HG02678 (cell line): ENCODE results near the gene SCN4B.

Experiments
- ATAC-seq: cut with Tn5 transposase; IDR thresholded peaks from one replicate; pipeline ENCODE4 v1.9.1; 2021; ENCODE audit warnings: mild to moderate bottlenecking, moderate library complexity; ENCODE audit not compliant: unreplicated experiment

SCN4B gene

DNA sequence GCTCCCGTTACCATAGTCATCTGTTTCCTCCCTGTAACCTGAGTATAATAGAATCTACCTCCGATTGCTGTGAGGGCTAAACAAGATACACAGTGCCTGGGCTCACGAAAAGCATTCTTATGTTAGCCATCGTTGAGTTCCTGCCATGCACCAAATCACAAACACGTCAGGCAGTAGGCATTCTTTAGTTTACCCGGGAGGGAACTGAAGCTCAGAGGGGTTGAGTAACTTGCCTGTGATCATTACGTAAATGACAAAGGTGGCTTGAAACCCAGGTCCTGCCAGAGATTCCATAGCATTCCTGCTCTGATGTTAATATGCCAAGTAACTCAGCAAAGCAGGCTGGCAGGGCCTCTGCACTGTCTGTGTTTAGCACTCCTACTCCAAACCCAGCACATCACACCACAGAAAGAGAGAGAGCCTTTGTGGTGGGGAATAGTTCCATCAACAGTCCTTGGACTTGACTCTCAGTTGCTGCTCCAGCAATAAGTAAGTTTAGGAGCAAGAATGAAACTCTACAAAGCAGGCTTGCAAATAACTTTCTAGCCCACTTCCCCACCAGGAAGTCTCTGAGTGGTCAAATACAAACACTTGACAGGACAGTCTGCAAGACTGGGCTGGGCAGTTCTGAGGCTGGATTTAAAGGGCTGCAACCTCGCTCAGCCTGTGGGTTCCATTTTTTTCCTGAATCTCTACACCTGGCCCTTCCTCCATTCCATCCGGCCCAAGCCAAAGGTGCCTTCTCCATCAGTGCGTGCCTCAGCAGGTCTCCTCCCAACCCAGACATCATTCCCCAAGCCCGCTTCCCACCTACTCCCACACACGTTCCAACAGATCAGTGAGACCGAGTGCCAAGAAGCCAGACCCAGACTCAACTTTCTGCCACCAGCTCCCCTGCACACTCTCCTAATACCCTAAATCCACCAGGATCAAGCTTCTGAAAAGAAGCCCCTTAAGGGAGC is 22.7 kb upstream of the SCN4B start:
- ATAC-seq: no peak

DNA sequence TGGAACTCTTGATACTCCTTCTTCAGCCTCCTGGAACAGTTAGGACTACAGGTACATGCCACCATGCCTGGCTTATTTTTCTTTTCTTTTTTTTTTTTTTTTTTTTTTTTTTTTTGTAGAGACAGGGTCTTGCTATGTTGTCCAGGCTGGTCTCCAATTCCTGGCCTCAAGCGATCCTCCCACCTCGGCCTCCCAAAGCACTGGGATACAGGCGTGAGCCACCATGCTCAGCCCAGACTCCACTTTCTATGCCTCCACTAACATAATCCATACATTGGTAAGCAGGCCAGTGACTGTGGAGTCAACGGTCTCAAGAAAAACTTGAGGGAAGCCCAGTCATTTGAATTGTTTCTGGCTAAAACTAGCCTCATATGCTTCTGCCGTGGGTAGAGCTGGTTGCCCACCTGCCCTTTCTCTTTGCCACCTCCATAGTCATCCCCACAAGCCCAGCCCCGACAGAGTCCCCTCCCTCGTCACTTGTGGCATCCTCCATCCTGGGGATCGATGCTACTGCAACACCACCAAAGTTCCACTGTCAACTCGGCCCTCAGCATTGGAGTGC is 21.5 kb upstream of the SCN4B start:
- no peak for ATAC-seq

DNA sequence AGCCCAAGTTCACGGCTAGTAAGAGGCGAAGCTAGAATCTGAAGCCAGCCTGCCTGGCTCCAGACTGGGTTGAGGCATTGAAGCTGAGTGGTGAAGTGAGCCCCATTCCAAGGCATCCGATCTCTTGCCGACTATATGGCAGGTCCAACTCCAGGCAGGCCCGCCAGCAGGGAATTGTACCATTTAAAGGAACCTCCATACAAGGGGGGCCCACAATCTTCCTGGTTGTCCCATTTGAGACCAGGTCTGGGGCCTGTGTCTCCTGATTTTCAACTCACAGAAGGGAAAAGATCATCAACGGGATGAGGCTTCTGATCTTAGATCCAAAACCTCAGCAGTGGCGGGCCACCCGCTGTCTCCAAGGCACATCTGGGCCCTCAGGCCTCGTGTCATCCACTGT is 19.7 kb upstream of the SCN4B start:
- no peak for ATAC-seq

DNA sequence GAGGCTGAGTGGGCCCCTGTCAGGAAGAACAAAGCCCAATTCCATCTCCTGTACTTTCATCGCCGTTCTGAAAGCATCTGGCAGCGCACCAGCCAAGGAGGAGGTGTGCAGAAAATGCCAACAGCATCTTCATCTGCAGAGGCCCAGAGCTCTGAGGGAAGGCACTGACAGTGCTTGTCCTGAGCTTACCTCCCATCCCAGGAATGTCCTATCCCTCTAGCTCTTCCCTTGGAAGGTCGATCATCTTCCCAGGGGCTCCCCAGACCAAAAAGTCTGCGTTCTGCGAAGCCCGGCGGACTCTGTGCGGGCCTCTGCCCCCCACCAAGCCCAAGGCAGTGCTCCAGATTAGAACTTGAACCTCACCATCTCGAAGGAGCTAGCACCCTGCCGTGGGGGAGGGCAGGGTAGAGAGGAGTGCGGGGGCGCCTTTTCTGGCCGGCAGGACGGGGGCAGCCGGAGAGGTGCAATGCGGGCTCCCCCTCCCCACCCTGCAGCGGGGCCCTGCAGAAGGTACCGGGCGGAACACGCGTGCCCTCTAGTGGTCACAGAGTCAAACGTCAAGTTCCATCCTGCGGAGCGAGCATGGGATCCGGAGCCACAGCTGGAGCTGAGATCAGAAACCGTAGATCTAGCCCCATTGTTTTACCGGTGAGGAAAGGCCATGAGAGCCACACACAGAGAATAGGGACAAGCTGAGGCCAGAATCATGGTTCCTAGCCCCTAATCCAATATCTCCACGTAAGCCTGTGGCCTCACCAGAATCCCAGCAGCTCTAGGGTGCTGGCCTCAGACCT is 18.8 kb upstream of the SCN4B start:
- no peak for ATAC-seq

DNA sequence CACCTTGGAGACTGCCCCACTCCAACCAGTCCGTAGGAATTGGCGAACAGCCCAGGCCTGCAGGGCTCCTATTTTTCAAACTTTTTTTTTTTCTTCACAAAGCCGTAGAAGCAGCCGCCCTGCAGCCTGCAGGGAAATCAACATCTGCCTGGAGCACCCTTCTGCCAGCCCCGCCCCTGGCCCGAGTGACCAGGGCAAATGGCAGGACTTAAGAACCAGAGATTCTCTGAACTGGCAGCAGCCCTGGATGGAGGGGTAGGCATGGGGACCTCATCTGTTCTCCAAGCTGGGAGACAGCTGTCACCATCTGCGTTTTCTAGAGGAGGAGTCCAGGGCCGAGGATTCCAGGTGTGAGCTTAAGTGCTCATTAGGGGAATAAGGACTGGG is 18.3 kb upstream of the SCN4B start:
- ATAC-seq: no peak

DNA sequence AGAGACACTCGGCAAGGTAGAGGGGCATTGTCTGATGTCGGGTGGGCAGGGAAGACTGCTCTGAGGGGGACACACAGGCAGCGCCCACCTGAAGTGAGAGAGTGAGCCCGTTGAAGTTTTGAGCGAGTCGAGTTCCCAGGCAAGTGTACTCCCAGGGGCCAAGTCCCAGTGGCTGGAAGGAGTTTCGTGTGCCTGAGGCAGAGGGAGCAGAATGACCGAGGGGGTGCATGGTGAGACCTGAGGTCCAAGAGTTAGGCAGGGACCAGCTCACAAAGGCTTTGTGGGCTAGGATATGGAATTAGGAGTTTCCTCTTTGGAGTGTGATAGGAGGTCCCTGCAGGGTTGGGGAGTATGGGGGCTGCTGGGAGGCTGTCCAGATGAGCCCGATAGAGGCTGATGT is 17.6 kb upstream of the SCN4B start:
- ATAC-seq: no peak

DNA sequence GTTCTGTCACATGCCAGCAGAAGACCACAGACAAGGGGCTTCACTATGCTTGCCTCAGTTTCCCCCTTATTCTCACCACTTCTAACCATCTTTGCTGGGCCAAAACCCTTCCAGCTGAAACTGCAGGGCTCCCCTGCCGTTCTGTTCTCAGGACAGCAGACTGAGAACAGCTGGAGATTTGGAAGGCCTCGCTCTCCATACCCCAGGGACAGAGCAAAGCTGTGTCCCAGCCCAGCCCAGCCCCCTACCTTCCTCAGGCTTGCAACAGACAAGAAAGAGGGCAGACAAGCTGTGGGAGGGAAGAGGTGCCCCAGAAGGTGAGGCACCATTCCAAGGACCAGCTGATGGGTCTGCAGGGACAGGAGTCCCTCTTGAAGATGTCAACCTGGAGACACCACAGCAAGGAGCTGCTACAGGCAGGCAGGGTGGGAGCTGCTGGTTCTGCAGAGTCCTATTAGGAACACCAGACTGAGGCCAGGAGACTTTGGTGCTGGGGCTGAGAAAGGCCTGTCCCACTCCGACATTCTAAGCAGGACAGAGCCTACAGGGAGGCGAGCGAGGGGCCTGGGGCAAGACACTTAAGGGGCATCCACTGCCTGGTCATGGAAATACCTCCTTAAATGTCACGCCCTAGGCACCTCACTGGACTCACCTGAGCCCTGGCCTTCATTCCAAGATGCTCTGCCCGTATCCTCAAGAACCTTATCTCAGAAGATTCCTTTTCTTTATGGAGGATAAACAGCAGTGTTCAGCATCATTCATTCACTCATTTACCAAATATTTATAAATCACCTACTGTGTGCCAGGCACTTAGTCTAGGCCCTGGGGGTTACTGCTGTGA is 16.9 kb upstream of the SCN4B start:
- no peak for ATAC-seq

DNA sequence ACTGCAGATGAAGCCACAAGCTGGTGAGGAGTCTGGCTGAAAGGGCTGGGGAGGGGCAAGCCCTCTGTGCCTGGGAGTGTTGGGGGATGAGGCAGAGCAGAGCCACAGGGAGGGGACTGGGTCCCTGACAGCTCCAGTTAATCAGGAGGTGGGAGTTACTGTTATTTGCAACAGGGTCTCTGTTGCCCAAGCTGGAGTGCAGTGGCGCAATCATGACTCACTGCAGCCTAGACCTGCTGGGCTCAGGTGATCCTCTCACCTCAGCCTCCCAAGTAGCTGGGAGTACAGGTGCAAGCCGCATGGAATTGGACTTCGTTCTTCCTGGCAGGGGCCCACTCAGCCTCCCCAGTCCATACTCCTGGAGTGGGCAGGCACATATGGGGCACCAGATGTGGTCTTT is 16.1 kb upstream of the SCN4B start:
- ATAC-seq: no peak

DNA sequence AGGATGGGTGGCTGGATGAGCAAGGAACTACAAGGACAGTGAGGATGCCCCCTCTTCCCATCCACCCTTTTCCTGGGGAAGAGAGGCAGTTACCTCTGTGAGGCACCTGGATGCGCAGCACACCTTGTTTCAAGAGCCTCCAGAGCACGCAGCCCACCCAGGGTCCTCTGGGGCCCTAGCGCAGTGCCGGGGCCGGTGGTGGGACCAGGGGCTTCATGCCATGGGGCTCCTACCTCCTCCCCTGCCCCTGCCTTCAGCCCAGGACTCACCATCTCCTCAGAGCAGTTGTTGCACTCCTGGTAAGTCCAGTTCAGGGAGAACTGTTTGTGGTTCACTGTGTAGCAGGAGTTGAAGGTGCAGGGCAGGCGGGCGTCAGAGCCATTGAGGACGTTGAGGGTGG is 15.7 kb upstream of the SCN4B start:
- ATAC-seq: no peak

DNA sequence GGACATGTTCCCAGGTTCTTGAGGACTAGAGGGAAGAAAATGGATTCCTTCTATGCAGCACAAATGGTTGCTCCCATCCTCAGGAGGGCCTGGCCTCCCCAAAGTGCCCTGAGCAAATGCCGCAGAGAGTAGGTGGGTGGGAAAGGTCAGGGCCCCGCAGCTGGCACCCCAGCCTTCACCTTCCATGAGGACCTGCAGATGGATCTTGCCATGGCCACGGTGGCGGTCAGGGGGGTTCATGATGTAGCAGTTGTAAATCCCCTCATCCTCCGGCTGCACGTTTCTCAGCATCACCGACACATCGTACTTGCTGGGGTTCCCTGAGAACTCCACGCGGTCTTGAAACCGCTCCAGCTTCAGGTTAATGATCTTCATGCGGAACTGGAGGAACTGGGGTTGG is 15.3 kb upstream of the SCN4B start:
- ATAC-seq: no peak

DNA sequence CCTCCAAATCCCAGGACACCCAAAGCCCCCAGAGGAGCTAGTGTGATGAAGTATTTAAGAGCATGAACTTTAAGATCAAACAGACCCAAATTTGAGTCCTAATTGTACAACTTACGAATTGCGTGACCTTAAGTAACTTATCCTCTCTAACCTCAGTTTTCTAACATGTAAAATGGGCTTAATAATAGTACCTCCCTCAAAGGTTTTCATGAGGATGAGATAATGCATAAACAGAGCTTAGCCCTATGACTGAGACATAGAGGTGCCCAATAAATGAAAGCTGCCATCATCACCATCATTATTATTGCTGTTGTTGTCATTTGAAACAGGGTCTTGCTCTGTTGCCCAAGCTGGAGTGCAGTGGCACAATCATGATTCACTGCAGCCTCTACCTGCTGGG is 14.6 kb upstream of the SCN4B start:
- ATAC-seq: no peak

DNA sequence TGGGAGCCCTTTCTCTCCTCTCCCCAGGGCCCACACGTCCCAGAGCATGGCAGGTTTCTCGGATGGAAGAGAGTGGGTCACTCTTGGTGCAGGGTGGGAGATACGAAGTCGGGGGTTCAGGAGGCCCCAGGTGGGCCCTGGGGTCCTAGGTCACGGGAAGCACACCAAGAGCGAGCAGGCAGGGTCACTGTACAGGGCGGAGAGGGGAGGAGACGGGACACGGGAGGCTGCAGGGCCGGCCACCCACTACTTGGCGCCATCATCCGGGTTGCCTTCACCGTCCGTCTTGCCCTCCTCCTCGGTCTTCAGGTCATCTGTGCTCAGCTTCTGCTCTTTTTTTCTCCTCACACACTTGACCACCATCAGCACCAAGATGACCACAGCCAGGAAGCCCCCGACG is 14.0 kb upstream of the SCN4B start:
- ATAC-seq: no peak

DNA sequence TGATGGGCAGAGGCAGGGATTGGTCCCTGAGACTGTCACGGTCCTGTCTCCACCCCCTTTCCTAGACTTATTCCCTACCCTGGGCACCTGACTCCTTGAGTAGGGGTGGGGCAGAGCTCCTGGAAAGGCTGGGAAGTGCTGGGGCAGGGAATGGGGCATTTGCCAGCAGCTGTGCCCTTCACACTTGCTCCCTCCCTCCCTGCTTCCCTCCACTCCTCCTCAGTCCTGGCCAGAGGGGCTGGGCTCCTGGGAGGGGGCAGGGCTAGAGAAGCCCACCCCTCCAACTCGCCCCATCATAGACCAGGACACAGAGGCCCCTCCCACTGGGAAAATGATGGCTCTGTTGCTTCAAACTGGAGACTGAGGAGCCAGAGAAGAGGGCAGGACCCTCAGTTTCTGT is 12.3 kb upstream of the SCN4B start:
- ATAC-seq: no peak

DNA sequence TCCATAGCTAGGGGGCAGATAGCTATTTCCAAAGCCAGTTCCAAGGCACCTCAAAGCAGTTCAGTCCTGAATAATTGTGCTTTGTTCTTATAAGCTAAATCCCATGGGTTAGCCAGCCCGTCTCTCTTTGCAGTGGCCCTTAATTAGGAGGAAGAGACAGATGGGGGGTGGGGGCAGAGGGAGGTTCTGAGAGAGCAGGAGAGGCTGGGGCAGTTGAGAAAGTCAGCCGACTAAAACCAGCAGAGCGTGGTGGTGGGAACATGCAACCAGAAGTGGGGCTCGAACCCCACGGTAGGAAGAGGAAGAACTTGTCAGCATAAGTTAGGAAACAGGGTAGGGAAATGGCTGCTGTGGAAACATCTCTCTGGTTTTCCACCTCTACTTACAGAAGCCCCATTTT is 10.9 kb upstream of the SCN4B start:
- no peak for ATAC-seq

DNA sequence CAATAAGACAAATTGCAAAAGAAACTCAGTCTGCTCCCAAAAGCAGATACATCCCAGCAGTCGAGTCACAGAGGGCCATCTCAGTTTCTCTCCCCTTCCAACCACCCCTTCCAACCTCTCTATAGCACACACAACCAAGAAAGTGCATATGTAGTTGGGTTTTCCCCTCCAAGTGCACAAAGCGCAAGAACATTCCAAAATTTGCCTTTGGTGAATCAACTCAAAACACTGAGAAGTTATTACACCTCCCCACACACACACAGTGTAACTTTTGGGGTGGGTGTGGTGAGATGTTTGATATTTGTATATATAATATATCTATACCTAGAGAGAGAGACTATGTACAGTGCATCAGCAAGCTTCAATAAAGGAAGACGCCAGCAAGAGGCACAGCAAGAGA is 10.2 kb upstream of the SCN4B start:
- no peak for ATAC-seq

DNA sequence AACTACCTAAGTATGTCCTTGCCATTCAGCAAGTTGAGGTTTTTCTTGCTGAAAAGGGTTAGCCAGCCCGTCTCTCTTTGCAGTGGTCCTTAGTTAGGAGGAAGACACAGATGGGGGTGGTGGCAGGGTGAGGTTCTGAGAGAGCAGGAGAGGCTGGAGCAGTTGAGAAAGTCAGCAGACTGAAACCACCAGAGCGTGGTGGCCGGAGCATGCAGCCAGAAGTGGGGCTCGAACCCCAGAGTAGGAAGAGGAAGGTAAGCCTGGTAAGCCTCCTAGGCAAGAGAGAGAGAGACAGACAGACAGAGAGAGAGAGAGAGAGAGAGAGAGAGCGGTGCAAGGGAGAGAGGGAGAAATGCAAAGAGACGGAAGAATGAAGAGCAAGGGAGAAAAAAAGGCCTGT is 9.2 kb upstream of the SCN4B start:
- ATAC-seq: no peak

DNA sequence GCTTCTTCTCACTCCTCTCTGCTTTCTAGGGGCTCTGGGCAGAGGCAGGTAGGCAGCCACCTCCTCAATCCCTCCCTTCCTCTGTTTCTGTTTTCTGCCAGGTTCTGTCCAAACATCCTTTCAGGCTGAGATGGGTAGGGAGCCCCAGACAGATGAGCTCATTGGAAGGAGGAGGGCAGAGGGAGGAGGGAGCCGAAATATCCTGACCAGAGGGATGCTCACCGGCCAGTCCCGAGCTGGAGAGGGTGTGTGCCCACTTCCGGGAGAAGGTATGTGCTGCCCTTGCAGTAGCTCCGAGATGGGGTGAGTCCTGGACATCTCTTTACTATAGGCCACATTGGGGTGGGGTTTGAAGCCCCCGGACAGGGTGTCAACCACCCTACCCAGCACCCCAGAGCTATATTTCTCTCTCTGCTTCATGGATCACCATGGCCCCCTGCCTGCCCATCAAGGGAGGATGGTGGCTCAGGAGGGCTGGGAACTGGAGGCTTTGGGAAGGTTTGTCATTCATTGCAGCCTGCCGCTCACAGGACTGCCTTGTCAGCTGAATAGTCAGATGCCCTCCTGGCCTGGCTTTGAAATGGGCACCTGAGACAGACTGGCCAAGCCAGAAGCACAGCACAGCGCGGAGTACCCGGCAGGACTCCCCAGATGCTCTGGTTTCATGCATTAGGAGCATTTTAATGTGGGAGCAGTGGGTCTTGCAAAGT is 4.7 kb upstream of the SCN4B start:
- ATAC-seq: no peak

DNA sequence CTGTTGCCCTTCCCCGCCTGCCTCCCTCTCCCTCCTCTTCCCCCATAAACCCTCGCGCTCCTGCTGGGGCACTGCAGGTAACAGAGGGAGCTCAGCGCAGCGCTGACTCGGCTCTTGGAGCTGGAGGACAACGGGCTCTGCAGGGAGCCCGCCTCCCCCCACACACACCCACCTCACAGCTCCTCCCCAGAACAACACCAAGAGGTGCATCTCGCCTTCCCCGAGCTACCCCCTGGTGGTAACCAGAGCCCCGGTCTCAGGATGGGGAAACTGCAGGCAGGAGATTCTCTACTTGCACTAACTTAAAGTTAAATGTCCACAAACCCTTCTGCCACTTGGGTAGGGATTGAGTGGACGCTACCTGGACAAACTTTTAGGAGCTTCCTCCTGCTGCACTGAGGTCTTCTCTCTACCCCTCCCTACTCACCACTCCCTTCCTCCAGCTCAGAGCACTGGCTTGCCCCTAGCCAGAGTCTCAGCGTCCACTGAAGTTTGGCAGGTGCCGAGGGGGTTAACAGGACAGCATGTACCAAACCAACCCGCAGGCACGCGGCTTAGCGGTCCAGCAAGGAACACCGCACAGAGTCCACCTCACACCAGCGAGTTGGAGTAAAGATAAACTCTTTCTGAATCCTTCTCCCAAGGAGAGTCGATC is 4.0 kb upstream of the SCN4B start:
- no peak for ATAC-seq

DNA sequence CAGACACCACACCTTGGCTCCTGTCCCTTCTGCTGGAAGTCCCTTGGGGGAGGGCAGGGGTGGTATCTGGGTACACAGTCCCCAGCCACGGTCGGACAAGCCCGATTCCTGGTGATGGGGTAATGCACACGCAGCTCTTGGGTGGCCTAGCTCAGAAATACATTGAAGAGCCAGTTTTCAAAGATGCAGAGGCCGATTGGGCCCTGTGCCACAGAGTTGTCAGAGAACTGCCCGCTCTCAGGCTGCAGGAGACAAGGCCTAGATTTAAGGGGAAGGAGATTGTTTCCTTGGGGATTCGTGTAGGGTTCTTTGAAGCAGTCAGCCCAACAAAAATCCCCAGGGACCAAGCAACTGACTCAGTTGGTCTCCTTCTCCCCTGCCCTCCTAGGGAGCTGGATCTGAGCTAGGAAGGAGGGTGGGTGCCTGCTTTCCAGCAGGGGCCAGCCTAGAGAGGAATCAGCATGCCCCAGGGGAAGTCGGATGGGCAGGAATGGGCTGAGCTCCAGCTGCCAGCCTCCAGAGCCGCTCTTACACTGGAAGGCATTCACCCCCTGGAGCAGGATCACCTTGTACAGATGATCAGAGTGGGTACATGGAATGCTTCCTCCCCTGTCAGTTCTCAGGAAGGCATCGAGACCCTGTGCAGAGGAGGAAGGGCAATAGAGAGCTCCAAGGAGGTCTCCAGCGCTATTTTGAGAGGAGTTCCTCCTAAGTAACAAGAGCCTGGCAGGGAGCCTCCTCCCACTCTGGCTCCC is 3.3 kb upstream of the SCN4B start:
- ATAC-seq: no peak
